Glutamatergic neuron (in vitro differentiated cells): ENCODE results near the gene GFOD1. TPM values are rescaled to one million over a fixed set of nuclear protein-coding genes. Genes with fewer than 3 reads are reported as not detected.

Experiments
- DNase-seq: peaks from one replicate; pipeline ENCODE4 v3.0.0; 2022
- H3K27ac Mint-ChIP-seq: one replicate; pipeline ENCODE4 v1.8.0; 2020; ENCODE audit warnings: mild to moderate bottlenecking, mixed read lengths, inconsistent platforms; ENCODE audit not compliant: unreplicated experiment
- H3K27me3 Mint-ChIP-seq: one replicate; pipeline ENCODE4 v1.8.0; 2020; ENCODE audit warnings: mild to moderate bottlenecking, moderate library complexity, mixed read lengths, inconsistent platforms; ENCODE audit not compliant: unreplicated experiment
- H3K36me3 Mint-ChIP-seq: one replicate; pipeline ENCODE4 v1.8.0; 2020; ENCODE audit warnings: mild to moderate bottlenecking, mixed read lengths, inconsistent platforms; ENCODE audit not compliant: unreplicated experiment
- H3K4me1 Mint-ChIP-seq: one replicate; pipeline ENCODE4 v1.8.0; 2020; ENCODE audit warnings: mild to moderate bottlenecking, low read depth, mixed read lengths, inconsistent platforms; ENCODE audit not compliant: unreplicated experiment
- H3K4me3 Mint-ChIP-seq: one replicate; pipeline ENCODE4 v1.8.0; 2020; ENCODE audit warnings: mild to moderate bottlenecking, mixed read lengths, inconsistent platforms; ENCODE audit not compliant: unreplicated experiment
- H3K9me3 Mint-ChIP-seq: one replicate; pipeline ENCODE4 v1.8.0; 2020; ENCODE audit warnings: mild to moderate bottlenecking, moderate library complexity, mixed read lengths, inconsistent platforms; ENCODE audit not compliant: unreplicated experiment
- CTCF ChIP-seq: fragments of 200-600 bp; sonication (generic); IDR thresholded peaks from one replicate; pipeline ENCODE4 v1.5.0; 2021; ENCODE audit not compliant: partially characterized antibody, unreplicated experiment
- total RNA-seq: library from RNA; stranded (reverse); fragmentation: NEBNext Ultra II Directional; extraction: Animal tissue kit (Norgen Biotek cat#: 25700); gene quantifications from one replicate; pipeline ENCODE4 v1.2.1, GENCODE V29; 2021; ENCODE audit not compliant: unreplicated experiment

Gene GFOD1
- total RNA-seq, 1 donor from 2014 or later, result 4.1 TPM

GRCh38 chr6:13369591-13369990, 117.8 kb downstream of the GFOD1 start:
- TF ChIP-seq CTCF, result no peak
- no peaks in the 10 kb centered on the region for H3K36me3 Mint-ChIP-seq
- peaks cover 7% of the 10 kb centered on the region for H3K4me1 Mint-ChIP-seq
- no peaks in the 10 kb centered on the region for H3K9me3 Mint-ChIP-seq
- no peak for DNase-seq
- no peak overlapping the region for H3K27ac Mint-ChIP-seq
- no peaks in the 10 kb centered on the region for H3K27me3 Mint-ChIP-seq
- no peak overlapping the region for H3K4me3 Mint-ChIP-seq

- Mint-ChIP-seq H3K4me1 (peaks cover 7% of the 10 kb centered on the region), H3K27ac (no peak overlapping the region), H3K9me3 (no peaks in the 10 kb centered on the region), H3K27me3 (no peaks in the 10 kb centered on the region), H3K4me3 (no peak overlapping the region), H3K36me3 (no peaks in the 10 kb centered on the region)
- no peak for DNase-seq
- no peak for TF ChIP-seq CTCF
Measured at GRCh38 chr6:13368731-13369115, 118.7 kb downstream of the GFOD1 start.

- Mint-ChIP-seq H3K4me3 (no peak overlapping the region), H3K27me3 (no peaks in the 10 kb centered on the region), H3K27ac (no peak overlapping the region), H3K4me1 (peaks cover 7% of the 10 kb centered on the region), H3K36me3 (no peaks in the 10 kb centered on the region), H3K9me3 (no peaks in the 10 kb centered on the region)
- TF ChIP-seq CTCF, result no peak
- no peak for DNase-seq
Measured at GRCh38 chr6:13368079-13368730, 119.2 kb downstream of the GFOD1 start.

- no peak overlapping the region for H3K27ac Mint-ChIP-seq
- no peak for DNase-seq
- no peak overlapping the region for H3K4me3 Mint-ChIP-seq
- no peak for TF ChIP-seq CTCF
- no peaks in the 10 kb centered on the region for H3K36me3 Mint-ChIP-seq
- H3K4me1 Mint-ChIP-seq, result peaks cover 7% of the 10 kb centered on the region
- no peaks in the 10 kb centered on the region for H3K9me3 Mint-ChIP-seq
- no peaks in the 10 kb centered on the region for H3K27me3 Mint-ChIP-seq
Measured at GRCh38 chr6:13367396-13367795, 120.0 kb downstream of the GFOD1 start.

GRCh38 chr6:13365320-13365719, 122.1 kb downstream of the GFOD1 start:
- Mint-ChIP-seq H3K27ac (no peak overlapping the region), H3K27me3 (no peaks in the 10 kb centered on the region), H3K9me3 (no peaks in the 10 kb centered on the region), H3K4me3 (no peak overlapping the region), H3K4me1 (peaks cover 4% of the 10 kb centered on the region), H3K36me3 (no peaks in the 10 kb centered on the region)
- TF ChIP-seq CTCF, result no peak
- DNase-seq, result no peak
